HS-27A (cell line): ENCODE results near the gene CDC6.

Experiments used
- DNase-seq: peaks from one replicate; pipeline ENCODE4 v3.0.0-alpha.2; 2012; ENCODE audit warnings: low read depth, missing footprints

CDC6 gene

GRCh38 chr17:40311575-40311974 lies 23.9 kb downstream of the CDC6 start:
- no peak for DNase-seq

GRCh38 chr17:40312131-40312731 lies 24.6 kb downstream of the CDC6 start:
- DNase-seq = no peak

- DNase-seq = no peak
These were observed 25.4 kb downstream of the CDC6 start for GRCh38 chr17:40312893-40313667.

DNA sequence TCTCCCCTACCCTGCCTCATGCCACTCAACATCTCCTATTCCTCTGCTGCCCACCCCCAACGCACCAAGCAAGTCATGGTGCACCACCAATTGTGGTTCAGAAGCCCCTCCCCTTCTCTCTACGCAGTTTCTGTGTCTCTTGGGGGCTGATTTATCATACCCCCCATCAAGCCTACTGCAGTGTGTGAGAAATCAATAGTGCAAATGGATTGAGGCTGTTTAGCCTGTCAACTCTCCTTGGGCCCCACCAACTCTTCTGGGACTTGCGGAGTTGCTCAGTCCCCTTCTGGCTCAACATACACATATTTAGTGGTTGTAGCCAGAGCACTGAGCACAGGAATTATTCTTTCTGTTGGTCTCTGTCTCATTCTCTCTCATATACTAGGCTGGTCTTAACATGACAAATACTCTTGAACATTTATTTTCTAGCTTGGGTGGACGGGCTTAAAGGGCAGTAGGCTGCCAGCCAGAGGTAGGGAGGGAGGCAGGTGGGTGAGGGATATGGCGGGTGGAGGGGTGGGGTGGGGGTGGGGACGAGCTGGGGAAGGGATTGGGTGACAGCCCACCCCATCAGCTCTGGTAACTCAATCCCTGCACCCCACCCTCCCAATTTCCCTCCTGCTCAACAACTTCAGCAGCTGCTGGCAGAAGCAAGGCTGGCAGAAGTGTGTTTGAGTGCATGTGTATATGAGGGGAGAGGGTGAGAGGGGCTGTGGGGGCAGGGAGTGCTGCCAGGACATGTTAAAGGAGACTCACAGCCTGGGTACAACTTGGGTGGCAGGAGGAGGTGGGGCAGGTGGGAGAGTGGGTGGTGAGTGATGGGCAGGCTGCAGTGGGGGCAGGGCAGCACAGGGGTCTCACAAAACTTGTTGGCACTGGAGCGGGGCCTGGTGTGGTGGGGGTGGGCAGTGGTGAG lies 26.2 kb downstream of the CDC6 start:
- DNase-seq = no peak

DNA sequence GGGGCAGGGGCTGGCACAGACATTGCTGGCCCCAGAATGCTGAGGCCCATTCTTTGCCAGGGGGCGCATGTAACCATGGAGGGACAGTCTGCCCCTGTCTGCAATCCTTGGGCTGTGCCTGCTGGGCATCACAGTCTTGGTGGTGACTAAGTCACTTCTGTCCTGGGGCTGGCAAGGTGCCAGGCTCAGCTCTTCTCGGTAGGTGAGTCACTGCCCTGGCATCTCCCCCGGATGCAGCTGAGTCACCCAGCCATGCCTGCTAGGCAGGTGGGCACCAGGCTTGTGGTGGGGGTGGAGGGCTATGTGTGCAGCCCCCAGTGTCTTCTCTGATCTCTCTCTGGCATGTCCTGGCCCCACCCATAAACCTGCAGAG lies 26.9 kb downstream of the CDC6 start:
- DNase-seq = no peak

DNA sequence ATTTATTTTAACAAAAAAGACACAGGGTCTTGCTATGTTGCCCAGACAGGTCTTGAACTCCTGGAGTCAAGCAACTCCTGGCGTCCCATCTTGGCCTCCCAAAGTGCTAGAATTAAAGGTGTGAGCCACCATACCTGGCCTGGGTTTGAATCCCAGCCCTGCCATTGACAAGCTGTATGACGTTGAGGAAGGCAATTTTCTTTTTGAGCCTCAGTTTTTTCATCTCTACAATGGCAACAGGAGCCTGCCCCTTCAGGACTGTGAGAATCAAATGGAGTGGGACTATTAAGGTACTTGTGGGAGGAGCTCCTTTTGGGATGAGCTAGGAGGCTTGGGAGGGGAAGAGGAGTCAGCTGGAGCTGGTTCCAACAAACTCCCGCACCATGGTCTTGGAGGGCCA lies 27.5 kb downstream of the CDC6 start:
- no peak for DNase-seq

- DNase-seq = no peak
These were observed 28.2 kb downstream of the CDC6 start for GRCh38 chr17:40315678-40316570.

DNA sequence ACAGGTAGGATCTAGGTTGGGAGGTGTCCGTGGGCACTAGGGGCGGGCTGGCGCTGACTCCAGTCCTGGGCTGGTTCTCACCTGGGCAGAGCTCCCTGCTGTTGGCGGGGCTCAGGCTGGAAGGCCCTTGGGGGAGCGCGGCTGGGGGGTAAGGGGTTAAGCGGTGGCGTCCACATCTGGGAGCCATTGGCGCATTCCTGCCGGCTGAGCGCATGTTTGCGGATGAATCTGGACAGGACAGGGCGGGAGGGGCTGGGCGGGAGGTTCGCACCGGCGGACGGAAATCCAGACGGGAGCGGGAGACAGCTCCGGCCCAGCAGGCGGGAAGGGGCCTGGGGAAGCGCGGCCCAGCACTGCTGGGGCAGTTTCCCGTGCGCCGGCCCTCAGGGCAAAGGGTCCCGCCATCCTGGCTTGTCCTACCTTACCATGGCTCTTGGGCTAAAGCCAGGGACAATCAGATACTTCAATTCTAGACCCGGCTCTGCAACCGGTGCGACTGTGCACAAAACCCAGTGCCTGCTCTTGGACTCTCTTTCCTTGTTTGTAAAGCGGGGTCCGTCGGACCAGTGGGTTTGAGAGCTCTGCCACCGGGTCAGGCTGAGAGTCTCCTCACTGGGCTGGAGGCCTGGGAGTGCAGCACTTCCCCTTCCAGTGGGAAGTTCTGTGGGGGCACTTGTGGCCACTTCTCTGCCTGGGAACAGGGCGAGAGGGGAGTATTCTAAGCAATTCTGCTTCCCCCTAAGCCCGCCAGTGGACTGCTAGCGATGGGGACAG lies 29.1 kb downstream of the CDC6 start:
- no peak for DNase-seq

DNA sequence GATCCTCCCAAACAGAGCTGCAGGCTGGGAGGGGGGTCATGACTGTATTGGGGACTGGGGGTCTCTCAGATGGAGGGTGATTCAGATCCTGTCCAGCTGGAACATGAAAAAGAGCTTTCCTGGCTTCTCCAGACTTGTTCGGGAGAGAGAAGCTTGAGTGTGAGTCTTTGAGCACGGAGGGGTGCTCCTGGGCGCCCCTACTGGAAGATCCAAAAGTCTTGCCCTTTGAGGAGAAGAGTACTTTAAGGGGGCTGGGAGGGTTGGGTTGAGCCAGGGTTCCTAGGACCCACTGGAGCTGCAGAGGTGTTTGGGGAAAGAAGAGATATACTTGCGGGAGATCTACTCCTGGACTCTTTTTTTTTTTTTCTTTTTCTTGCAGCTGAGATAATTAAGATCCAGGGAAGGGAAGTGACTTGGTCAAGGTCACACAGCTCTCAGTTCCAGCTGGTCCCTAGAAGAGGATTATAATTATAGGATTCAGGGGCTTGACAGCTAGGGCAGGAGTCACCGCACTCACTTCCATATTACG lies 29.7 kb downstream of the CDC6 start:
- DNase-seq = no peak

- DNase-seq = no peak
These were observed 30.5 kb downstream of the CDC6 start for GRCh38 chr17:40317880-40318829.

- DNase-seq = no peak
These were observed 31.2 kb downstream of the CDC6 start for GRCh38 chr17:40318830-40319391.

GRCh38 chr17:40319651-40320540 lies 32.2 kb downstream of the CDC6 start:
- no peak for DNase-seq

DNA sequence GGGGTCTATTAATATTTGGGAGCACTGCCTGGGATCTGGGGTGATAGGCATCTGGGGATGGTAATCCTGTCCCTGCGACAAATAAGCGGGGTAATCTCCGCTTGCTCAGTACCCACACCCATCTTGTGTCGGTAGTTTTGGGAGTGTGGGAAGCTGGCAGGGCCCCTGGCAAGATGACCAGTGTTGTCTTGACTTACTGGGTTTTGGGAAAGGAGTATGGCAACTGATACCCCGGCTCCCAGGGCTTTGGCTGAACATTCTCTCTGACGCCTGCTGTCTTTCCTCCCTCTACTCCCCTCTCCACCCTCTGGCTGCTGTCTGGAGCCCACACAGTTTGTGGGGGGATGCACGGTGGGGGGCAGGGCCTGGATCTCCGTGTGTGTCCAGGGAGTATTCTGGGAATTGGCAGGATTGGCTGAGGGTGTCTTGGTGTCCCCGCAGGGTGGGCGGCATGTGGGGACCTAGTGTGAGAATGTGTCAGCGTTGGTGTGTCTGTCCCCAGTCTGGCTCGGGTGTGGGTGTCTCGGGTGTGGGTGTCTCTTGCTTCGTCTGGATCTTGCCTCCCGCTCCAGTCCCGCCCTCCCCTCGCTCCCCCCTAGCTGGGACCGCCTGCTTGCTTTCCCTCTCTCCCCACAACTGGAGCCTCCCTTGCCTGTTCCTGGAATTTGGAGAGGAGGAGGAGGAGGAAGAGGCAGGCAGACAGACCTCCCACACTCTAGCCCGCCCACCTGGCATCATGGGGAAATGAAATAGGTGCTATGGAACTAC lies 33.3 kb downstream of the CDC6 start:
- DNase-seq = no peak

DNA sequence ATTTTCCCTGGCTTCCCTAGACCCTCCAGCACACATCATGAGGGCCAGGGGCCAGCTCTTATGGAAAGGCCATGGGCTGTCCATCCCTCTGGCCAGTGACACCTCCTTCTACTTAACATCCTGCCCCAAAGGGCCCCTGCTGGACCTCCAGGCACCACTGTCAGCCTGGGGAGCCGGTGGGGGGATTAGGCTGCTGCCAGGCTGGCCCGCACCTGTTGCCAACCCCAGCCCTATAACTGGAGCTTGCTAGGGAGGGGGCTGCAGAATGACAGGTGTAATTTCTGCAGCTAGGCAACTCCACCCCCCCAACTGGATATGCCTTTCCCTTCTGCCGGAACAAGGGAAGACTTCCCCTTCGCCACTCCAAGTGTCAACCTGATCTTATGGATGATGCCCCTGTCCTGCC lies 33.8 kb downstream of the CDC6 start:
- no peak for DNase-seq

DNA sequence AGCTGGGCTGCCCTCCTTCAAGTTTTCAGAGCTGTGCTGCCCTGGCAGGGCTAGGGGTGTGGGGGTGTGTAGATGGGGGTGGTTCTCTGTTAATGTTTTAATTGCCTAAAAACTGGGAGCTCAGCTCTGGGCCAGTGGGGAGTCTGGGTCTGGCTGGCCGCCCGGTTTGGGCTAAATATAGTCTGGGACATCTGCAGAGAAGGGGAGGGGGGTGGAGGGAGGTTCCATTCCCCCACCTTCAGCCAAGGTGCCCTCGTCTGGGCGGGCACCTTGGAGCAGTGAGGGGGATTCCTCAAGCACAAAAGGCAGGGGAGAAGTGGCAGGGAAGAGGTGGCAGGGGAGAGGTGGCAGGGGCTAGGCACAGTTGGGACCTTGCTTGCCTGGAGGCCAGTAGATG lies 34.3 kb downstream of the CDC6 start:
- no peak for DNase-seq

DNA sequence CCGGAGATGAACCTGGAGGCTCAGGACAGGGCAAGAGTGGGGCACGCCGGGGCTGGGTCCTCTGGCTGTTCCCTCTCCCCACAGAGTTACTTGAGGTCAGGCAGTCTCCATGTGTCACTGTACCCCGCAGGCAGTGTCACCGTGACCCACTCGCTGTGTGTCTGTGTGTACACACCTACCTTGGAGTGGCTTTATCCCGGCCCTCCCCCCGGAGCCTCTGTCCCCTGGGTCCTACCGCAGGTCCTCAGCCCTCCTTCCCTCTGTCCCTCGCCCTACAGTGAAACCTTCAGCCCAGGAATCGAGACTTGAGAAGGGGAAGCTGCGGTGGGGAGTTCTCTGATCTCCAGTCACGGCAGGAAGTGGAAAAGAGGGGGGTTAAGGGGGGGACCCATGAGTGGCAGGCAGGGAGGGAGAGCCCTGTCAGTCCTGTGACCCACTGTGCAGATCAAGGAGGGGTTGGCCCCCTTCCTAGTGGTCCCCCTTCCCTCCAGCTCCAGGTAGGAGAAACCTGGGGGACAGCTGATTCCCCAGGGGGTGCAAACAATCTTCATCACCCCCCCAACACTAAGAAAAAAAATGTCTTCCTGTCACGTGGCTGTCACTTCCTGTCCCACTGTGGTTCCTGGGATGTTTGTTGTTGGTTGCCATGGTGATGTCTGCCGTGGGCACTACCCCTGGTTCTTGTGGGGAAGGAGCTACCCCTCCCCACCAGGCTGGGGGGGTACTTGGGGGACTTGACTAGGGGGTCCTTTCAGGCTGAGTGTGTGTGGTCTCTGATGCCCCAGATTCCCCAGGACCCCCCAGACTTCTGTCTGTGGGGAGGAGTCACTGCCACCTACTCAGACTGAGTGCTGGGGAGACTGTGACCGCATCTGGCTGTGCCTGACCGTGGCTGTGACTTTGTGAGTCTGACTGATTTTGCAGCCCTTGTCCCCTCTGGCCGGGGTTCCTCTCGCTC lies 35.0 kb downstream of the CDC6 start:
- DNase-seq = no peak
